Type B pancreatic cell (in vitro differentiated cells): ENCODE measurements around the gene TOGARAM2. TPM values are rescaled to one million over a fixed set of nuclear protein-coding genes. Genes with fewer than 3 reads are reported as not detected.

Source experiments
- DNase-seq: peaks from one replicate; pipeline ENCODE4 v3.0.0; 2021; ENCODE audit warnings: mixed read lengths; ENCODE audit not compliant: unreplicated experiment; ENCODE audit errors: extremely low spot score
- H3K27ac Mint-ChIP-seq: 2 replicates; pipeline ENCODE4 v1.8.0; 2021; ENCODE audit warnings: mild to moderate bottlenecking, mixed read lengths
- H3K27me3 Mint-ChIP-seq: 2 replicates; pipeline ENCODE4 v1.8.0; 2021; ENCODE audit warnings: mixed read lengths
- H3K36me3 Mint-ChIP-seq: 2 replicates; pipeline ENCODE4 v1.8.0; 2021; ENCODE audit warnings: mixed read lengths
- H3K4me1 Mint-ChIP-seq: one replicate; pipeline ENCODE4 v1.8.0; 2021; ENCODE audit warnings: mixed read lengths; ENCODE audit not compliant: unreplicated experiment
- H3K4me3 Mint-ChIP-seq: 2 replicates; pipeline ENCODE4 v1.8.0; 2021; ENCODE audit warnings: mild to moderate bottlenecking, mixed read lengths
- H3K9me3 Mint-ChIP-seq: 2 replicates; pipeline ENCODE4 v1.8.0; 2021; ENCODE audit warnings: mixed read lengths
- total RNA-seq: library from RNA; stranded (reverse); gene quantifications from 2 replicates; pipeline ENCODE4 v1.2.1, GENCODE V29; 2021; ENCODE audit warnings: low replicate concordance
- TF ChIP-seq, protein P1 (sequence below): fragments of 200-600 bp; sonication (generic); conservative IDR thresholded peaks from 2 replicates; pipeline ENCODE4 v1.5.0; 2021; ENCODE audit warnings: antibody characterized with exemption, mild to moderate bottlenecking

Gene TOGARAM2
- total RNA-seq, 1 donor from 2014 or later = 1.6 TPM

DNA sequence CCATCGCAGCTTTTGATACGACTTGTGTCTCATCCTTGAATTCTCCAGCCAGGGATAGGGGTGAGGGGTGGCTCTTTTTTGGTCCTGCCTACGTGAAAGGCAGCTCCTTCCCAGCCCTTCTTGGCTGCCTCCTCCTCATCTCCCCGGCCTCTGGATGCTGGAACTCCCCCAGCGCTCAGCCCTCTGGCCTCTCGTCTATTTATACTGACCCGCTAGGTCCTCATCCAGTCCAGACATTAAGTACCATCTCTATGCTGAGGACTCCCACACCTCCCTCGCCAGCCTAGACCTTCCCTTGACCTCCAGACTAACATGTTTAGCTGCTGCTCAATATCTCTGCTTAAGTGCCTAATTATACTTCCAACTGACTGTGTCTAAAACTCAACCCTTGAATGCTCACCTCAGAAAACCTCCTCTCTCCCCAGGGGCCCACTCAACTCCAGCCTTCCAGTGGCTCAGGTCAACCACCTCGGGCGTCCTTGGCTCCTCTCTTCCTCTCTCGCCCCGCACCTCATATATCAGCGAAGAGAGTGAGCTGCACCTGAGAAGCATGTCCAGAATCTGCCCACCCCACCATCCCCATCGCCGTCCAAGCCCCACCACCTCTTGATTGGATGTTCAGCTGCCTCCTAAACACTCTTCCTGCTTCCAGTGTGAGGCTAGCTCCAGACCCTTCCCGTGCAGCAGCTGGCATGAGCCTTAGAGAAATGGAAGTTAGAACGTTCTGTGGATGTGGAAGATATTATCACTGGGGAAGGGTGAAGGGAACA, 34.8 kb downstream of the TOGARAM2 start:
- Mint-ChIP-seq H3K27ac (no peak overlapping the region), H3K9me3 (no peaks in the 10 kb centered on the region), H3K4me3 (no peak overlapping the region), H3K36me3 (no peaks in the 10 kb centered on the region), H3K4me1 (peaks cover 31% of the 10 kb centered on the region), H3K27me3 (peaks cover 17% of the 10 kb centered on the region)
- TF ChIP-seq, protein P1, sequence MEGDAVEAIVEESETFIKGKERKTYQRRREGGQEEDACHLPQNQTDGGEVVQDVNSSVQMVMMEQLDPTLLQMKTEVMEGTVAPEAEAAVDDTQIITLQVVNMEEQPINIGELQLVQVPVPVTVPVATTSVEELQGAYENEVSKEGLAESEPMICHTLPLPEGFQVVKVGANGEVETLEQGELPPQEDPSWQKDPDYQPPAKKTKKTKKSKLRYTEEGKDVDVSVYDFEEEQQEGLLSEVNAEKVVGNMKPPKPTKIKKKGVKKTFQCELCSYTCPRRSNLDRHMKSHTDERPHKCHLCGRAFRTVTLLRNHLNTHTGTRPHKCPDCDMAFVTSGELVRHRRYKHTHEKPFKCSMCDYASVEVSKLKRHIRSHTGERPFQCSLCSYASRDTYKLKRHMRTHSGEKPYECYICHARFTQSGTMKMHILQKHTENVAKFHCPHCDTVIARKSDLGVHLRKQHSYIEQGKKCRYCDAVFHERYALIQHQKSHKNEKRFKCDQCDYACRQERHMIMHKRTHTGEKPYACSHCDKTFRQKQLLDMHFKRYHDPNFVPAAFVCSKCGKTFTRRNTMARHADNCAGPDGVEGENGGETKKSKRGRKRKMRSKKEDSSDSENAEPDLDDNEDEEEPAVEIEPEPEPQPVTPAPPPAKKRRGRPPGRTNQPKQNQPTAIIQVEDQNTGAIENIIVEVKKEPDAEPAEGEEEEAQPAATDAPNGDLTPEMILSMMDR = no peak
- DNase-seq = no peak

DNA sequence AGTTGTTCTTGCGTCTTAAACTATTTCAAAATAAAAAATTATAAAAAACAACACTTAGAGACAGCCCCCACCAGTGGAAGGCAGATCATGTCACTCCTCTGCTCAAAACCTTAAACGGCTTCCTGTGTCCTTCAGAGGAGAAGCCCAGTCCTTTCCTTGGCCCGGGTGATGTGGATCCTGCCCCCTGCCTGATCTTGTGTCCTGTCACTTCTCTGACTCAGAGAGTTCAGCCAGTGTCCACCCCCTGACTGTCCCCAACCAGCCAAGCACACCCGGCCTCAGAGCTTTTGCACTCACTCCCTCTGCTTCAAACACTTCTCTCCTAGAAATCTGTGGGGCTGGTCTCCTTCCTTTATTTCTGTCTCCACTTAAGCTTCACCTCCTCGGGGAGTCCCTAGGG, 35.4 kb downstream of the TOGARAM2 start:
- Mint-ChIP-seq H3K27me3 (peaks cover 19% of the 10 kb centered on the region), H3K36me3 (no peaks in the 10 kb centered on the region), H3K4me3 (no peak overlapping the region), H3K4me1 (peaks cover 30% of the 10 kb centered on the region), H3K27ac (no peak overlapping the region), H3K9me3 (no peaks in the 10 kb centered on the region)
- no peak for DNase-seq
- TF ChIP-seq, protein P1 = no peak

DNA sequence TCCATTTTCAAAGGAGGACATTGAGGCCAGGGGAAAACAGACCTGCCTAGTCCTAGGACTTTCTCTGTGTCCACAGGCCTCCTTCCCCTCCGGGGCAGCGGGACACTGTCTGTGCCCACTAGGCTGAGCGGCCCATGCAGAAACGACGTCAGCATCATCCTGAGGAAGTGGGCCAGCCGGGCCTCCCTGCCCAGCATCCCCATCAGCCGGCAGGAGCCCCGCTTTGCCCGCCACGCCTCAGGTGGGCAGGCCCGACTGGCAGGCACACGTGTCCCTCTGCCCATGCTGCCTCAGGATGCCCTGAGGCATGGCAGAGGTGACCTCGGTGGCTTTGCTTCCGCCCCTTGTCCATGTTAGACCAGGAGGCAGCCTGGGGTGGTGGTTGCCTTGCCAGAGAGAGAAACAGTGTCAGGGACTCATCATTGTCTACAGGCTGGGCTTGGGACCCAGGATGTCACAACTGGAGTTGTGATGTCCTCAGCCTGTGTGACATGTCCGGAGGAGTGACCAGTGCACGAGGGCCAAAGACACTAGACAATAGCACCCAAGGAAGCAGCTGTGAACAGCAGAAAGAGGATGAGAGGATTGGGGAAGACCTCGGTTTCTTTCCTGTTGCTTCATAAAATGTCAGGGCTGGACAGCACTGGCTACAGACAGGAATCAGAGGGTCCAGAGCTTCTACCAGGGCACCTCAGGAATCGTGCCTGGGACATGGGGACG, 36.8 kb downstream of the TOGARAM2 start:
- no peaks in the 10 kb centered on the region for H3K36me3 Mint-ChIP-seq
- no peak overlapping the region for H3K4me3 Mint-ChIP-seq
- H3K9me3 Mint-ChIP-seq = no peaks in the 10 kb centered on the region
- peaks cover 33% of the 10 kb centered on the region for H3K4me1 Mint-ChIP-seq
- DNase-seq = no peak
- H3K27ac Mint-ChIP-seq = no peak overlapping the region
- TF ChIP-seq, protein P1 = no peak
- H3K27me3 Mint-ChIP-seq = peaks cover 18% of the 10 kb centered on the region

DNA sequence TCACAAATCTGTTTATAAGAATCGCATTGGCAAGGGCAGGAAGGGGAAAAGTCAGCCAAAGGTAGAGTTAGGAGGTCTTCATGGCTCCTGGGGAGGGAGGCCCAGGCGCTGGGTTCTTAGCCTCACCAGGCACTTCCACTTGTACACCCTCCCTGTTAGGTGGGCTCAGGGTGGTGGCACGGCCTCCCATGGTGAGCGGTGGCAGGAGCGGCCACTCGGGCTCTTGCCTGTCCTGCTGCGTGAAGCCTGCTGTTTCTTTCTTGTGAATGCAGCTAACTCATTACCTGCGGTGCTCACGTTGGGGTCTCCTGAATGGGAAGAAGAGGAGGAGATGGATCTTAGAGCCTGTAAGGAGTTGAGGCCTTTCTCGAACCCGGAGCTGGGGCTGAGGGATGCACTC, 40.8 kb downstream of the TOGARAM2 start:
- Mint-ChIP-seq H3K27me3 (peaks cover 9% of the 10 kb centered on the region), H3K27ac (no peak overlapping the region), H3K36me3 (no peaks in the 10 kb centered on the region), H3K4me3 (no peak overlapping the region), H3K4me1 (peaks cover 30% of the 10 kb centered on the region), H3K9me3 (no peaks in the 10 kb centered on the region)
- TF ChIP-seq, protein P1 = no peak
- DNase-seq = no peak

DNA sequence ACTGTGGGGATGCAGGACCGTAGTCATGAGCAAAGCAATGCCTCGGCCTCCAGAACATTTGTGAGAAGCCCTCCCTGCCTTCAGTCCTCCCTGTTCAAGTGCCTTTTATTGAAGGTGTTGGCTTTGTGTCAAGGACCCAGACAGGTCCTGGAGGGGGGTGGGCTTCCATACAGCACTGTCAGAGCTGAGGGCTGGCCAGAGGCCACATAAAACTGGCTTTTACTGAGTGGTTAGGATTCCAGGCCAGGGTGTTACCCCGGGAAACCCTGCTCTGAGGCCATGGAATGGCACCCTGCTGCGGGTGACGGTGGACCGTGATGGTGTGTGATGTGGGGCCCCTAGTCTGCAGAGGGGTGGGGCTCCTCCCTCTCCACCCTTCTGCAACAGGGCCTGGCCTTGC, 41.6 kb downstream of the TOGARAM2 start:
- no peak for DNase-seq
- no peak overlapping the region for H3K4me3 Mint-ChIP-seq
- H3K36me3 Mint-ChIP-seq = no peaks in the 10 kb centered on the region
- H3K4me1 Mint-ChIP-seq = peaks cover 30% of the 10 kb centered on the region
- peaks cover 8% of the 10 kb centered on the region for H3K27me3 Mint-ChIP-seq
- TF ChIP-seq, protein P1 = no peak
- H3K9me3 Mint-ChIP-seq = no peaks in the 10 kb centered on the region
- H3K27ac Mint-ChIP-seq = no peak overlapping the region
